Measurements from ENCODE around the gene AQP4.

The AQP4 gene

GRCh38 chr18:26839609-26840008 is 25.9 kb downstream of the AQP4 start:
- no peak for DNase-seq

- DNase-seq = no peak
Observed at GRCh38 chr18:26832302-26832701, 33.2 kb downstream of the AQP4 start.

GRCh38 chr18:26827581-26827980 is 37.9 kb downstream of the AQP4 start:
- DNase-seq = no peak

- DNase-seq = no peak
Observed at GRCh38 chr18:26826656-26827235, 38.8 kb downstream of the AQP4 start.

GRCh38 chr18:26821181-26821580 is 44.3 kb downstream of the AQP4 start:
- no peak for DNase-seq

- DNase-seq = no peak
Observed at GRCh38 chr18:26819046-26819445, 46.5 kb downstream of the AQP4 start.

- no peak for DNase-seq
Observed at GRCh38 chr18:26818461-26818860, 47.0 kb downstream of the AQP4 start.

- DNase-seq = no peak
Observed at GRCh38 chr18:26813043-26813442, 52.5 kb downstream of the AQP4 start.

GRCh38 chr18:26812462-26812861 is 53.0 kb downstream of the AQP4 start:
- no peak for DNase-seq

- DNase-seq = no peak
Observed at GRCh38 chr18:26809346-26809745, 56.2 kb downstream of the AQP4 start.

DNA sequence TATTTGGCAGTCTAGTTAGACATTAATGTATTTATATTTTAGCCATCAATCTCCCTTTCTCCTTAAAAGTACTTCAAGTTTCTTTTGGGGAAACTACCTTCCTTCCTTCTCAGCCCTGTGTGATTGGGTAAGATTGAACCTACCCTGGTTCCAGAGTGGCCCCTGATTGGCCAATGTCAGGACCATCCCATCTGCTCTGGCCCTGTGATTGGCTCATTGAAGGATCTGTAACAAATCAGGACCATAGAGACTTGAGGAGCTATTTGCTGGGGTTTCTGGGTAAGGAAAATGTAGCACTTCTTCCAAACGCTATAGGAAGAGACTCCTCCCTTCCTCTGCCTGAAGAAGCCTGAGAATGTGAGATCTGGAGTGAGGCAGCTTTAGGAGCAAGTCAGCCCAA is 59.3 kb downstream of the AQP4 start:
- DNase-seq = no peak

- no peak for DNase-seq
Observed at GRCh38 chr18:26804519-26804918, 61.0 kb downstream of the AQP4 start.

GRCh38 chr18:26803643-26804042 is 61.9 kb downstream of the AQP4 start:
- no peak for DNase-seq

DNA sequence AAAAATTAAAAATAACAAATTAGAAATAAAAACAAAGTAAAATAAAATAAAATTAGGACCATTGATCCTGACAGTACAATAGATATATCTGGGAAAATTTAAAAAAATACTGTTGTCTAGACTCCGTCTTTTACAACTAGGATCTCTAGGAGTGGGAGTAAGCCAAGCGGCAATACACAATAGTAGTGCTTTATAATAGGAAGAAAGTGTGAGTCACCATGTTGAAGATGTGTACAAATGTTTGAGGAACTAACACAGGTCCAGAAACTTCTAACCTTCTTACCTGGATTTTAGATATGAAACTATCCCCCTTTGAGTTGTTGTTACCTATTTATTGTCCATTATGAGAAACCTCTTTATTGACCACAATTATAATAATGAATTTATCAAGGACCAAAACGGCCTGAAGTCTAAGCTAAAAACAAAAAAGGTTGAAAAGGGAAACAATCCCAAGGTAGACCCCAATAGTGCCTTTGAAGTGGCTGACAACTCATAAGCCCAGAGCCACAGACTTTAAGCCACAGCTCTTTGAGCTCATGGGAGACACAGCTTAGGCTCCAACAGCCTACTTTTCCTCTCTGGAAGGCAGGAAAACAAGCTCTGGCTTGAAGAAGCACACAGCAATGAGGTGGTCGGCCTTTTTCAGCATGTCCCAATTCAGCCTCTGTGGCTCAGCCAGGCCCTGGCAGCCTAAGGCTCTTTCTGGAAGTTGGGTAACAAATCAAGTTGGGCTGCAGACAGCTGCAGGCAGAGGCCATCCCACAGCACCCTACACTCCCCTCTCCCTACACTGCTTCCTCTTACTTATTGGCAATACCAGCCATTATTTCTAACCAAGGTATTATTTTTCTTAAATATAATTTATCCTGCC is 62.9 kb downstream of the AQP4 start:
- no peak for DNase-seq

Data from CD4-positive, alpha-beta T cell treated with Interleukin-6 for 4 hours (primary cell).